ENCODE results near the gene TDRD10.
"Not testable (repeated sequence)": the region's sequence is repeated elsewhere in the genome, so short reads cannot be mapped to it uniquely, and the experiment has no call there.

The TDRD10 gene

GRCh38 chr1:154478639-154479038 lies 23.4 kb upstream of the TDRD10 start:
- no peak overlapping the region for H3K4me3 ChIP-seq (ENCODE audit: low read depth, low read length)

GRCh38 chr1:154479764-154480421 lies 22.1 kb upstream of the TDRD10 start:
- H3K4me3 ChIP-seq (ENCODE audit: low read depth, low read length): no peak overlapping the region
- peak; percentile 65 for DNase-seq (ENCODE audit: low read depth)
- TF ChIP-seq, protein P1, sequence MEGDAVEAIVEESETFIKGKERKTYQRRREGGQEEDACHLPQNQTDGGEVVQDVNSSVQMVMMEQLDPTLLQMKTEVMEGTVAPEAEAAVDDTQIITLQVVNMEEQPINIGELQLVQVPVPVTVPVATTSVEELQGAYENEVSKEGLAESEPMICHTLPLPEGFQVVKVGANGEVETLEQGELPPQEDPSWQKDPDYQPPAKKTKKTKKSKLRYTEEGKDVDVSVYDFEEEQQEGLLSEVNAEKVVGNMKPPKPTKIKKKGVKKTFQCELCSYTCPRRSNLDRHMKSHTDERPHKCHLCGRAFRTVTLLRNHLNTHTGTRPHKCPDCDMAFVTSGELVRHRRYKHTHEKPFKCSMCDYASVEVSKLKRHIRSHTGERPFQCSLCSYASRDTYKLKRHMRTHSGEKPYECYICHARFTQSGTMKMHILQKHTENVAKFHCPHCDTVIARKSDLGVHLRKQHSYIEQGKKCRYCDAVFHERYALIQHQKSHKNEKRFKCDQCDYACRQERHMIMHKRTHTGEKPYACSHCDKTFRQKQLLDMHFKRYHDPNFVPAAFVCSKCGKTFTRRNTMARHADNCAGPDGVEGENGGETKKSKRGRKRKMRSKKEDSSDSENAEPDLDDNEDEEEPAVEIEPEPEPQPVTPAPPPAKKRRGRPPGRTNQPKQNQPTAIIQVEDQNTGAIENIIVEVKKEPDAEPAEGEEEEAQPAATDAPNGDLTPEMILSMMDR (IDR thresholded peaks at IDR 0.05; ENCODE audit: control insufficient read depth, extremely low read depth, insufficient read depth): peak; percentile 91

More at GRCh38 chr1:154478639-154479038, 23.4 kb upstream of the TDRD10 start:
- DNase-seq (ENCODE audit: low read depth): no peak
- TF ChIP-seq, protein P1 (IDR thresholded peaks at IDR 0.05; ENCODE audit: control insufficient read depth, extremely low read depth, insufficient read depth): peak; percentile 26; the same call in 1 of the 2 replicates

- TF ChIP-seq, protein P1 (IDR thresholded peaks at IDR 0.05; ENCODE audit: control insufficient read depth, extremely low read depth, insufficient read depth): no peak
- H3K4me3 ChIP-seq (ENCODE audit: low read depth, low read length): no peak overlapping the region
- no peak for DNase-seq (ENCODE audit: low read depth)
These were observed 21.0 kb upstream of the TDRD10 start for GRCh38 chr1:154481053-154481452.

GRCh38 chr1:154483941-154484803 lies 17.8 kb upstream of the TDRD10 start:
- no peak overlapping the region for H3K4me3 ChIP-seq (ENCODE audit: low read depth, low read length)
- DNase-seq (ENCODE audit: low read depth): no peak
- TF ChIP-seq, protein P1 (IDR thresholded peaks at IDR 0.05; ENCODE audit: control insufficient read depth, extremely low read depth, insufficient read depth): no peak

- no peak for DNase-seq (ENCODE audit: low read depth)
- TF ChIP-seq, protein P1 (IDR thresholded peaks at IDR 0.05; ENCODE audit: control insufficient read depth, extremely low read depth, insufficient read depth): no peak
- no peak overlapping the region for H3K4me3 ChIP-seq (ENCODE audit: low read depth, low read length)
These were observed 16.9 kb upstream of the TDRD10 start for GRCh38 chr1:154485106-154485505.

DNA sequence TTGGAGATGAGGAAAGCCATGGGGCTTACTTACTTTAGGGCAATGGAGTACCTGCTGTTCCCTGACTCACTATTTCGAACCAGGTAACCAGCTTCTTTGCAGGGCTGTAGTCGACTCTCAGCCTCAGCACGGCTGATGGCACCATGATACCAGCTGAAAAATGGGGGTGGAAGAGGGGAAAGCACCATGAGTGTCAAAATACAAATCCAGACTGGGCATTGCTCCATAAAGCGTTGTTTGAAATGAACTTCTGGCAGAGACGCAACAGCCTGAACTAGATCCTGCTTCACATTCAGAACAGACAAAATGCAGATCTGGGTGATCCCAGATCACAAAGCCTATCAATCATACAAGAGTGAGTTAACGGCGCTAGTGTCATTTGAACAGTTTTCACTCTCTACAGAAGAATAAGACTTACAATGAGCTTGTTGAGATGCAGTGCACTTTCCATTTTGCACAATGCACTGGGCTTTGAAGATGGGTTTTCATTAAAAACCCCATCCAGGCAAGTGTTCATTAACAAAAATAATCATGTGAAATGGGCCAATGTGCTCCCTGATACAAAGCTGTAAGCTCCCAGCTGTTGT lies 16.0 kb upstream of the TDRD10 start:
- no peak for DNase-seq (ENCODE audit: low read depth)
- TF ChIP-seq, protein P1 (IDR thresholded peaks at IDR 0.05; ENCODE audit: control insufficient read depth, extremely low read depth, insufficient read depth): no peak
- H3K4me3 ChIP-seq (ENCODE audit: low read depth, low read length): no peak overlapping the region

- H3K4me3 ChIP-seq (ENCODE audit: low read depth, low read length): not testable (repeated sequence)
These were observed 15.3 kb upstream of the TDRD10 start for GRCh38 chr1:154486756-154487155.

More at GRCh38 chr1:154486756-154487155, 15.3 kb upstream of the TDRD10 start:
- DNase-seq (ENCODE audit: low read depth): not testable (repeated sequence)

Measured in LNCaP clone FGC (cell line).